Mucosa of descending colon (tissue), 3 donors: ENCODE measurements around the gene RAMP2. TPM values are rescaled to one million over a fixed set of nuclear protein-coding genes. Genes with fewer than 3 reads are reported as not detected.

Experiments
- ATAC-seq: fragments of 200-7000 bp; cut with Tn5 transposase; one replicate; pipeline ENCODE4 v1.9.1; 2020; ENCODE audit warnings: mild to moderate bottlenecking, moderate library complexity
- DNase-seq, 3 donors: peaks; one replicate each; pipeline ENCODE4 v3.0.0-alpha.2; 2020
- H3K36me3 ChIP-seq: fragments of 200-600 bp; one replicate; pipeline ENCODE4 v1.8.0; 2021; ENCODE audit warnings: low read depth, mild to moderate bottlenecking
- H3K4me1 ChIP-seq: fragments of 200-600 bp; one replicate; pipeline ENCODE4 v1.8.0; 2021; ENCODE audit warnings: low read depth, mild to moderate bottlenecking
- H3K4me3 ChIP-seq: fragments of 200-600 bp; one replicate; pipeline ENCODE4 v1.8.0; 2021; ENCODE audit warnings: mild to moderate bottlenecking
- H3K9me3 ChIP-seq: fragments of 200-600 bp; one replicate; pipeline ENCODE4 v1.8.0; 2021; ENCODE audit warnings: mild to moderate bottlenecking
- intact Hi-C, 2 donors: fragments of 100-400 bp; cut with DNase I in 1 of 2; cut with micrococcal nuclease in 1 of 2; formaldehyde crosslinking; loops; one replicate each; pipeline versions ENCODE4 v1.11.0 to v1.11.1; 2022; cut with DNase I, micrococcal nuclease
- total RNA-seq, 3 donors: library from RNA; stranded (reverse); fragmentation: NEBNext Ultra II Directional in 2 of 3; extraction: Animal tissue kit (Norgen Biotek cat#: 25700) in 2 of 3; gene quantifications; one replicate each; pipeline versions ENCODE4 v1.2.1 to v1.2.4, GENCODE V29; 2021 to 2023
- TF ChIP-seq, protein P1 (sequence below): fragments of 200-600 bp; IDR thresholded peaks from one replicate; pipeline ENCODE4 v1.8.0; 2022; ENCODE audit warnings: antibody characterized with exemption, mild to moderate bottlenecking
- donor health status: DM: no; HTN: no; CAD: no; lungs with moderate emphysema.
- donor health status: DM: no; HTN: no; CAD: no.
- donor health status: DM: no; HTN: yes; CAD: no.

Gene RAMP2
- total RNA-seq, 3 donors from 2014 or later, result 5.7 to 17.2 (median 10.3) TPM

DNA sequence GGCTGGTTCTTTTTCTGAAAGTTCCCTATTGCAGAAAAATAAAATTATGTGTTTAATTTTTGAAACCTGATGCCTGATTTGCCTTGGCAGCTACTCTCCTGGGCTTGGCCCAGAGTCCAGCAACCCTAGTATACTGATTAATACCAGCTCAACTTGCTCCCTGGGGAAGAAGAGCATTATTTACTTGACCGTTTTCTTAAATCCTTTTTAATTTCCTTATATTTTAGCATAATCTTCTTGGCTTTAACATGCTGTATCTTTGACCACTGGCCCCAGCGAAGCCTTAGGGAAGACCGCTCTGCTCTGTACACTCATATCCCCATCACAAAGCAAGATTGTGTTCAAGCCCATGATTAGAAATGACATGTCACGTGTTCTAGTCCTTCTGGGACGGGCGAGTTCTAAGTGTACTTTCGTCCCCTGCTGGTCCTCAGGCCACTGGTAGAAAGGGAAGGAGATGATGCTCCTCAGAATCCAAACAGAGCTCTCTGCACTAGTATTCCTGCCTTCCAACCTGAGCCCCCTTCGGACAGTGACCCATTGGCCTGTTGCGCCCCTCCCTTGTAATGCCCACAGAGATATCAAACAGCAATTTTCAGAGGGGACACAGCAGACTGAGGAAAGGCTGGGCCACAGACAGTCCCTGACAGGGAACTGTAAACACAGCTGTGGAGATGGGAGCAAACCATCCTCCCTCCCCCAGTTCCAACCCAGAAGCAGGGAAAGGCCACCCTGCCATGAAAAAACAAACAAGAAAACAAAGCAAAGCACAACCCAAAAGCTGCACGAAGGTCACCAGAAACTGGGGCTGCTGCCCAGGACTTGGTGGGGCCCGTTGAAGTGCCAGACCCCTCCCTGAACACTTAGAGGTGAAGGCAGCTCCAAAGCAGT lies 11.9 kb upstream of the RAMP2 start:
- ATAC-seq, result no peak

DNA sequence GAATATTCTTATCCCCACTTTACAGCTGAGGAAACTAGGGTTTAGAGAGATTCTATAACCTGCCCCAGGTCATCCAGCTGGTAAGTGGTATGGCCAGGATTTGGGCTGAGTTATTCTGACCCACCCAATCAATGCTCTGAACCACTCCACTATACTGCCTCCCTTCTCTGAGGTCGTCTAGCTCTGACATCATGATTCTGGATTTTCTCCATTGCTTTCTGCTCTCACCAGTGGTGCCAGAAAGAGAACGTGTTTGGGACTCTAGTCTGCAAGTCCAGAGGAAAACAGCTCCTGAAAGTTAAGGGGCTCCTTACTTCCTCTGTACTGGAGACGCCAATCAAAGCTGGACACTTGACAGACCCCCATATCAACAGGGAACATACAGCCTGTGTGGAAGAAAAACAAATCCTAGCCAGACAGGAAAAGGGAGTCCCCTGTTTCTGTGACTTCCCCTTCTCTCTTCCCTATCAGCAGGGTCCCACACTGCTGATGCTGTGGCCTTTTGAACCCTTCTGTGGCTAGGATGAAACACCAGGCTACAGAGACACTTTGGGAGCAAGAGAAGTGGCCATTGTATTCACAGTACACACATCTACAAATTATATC lies 10.2 kb upstream of the RAMP2 start:
- Histone ChIP-seq H3K4me1 (no peaks in the 10 kb centered on the region), H3K9me3 (no peaks in the 10 kb centered on the region), H3K36me3 (no peaks in the 10 kb centered on the region), H3K4me3 (no peak overlapping the region)
- DNase-seq (no peak), ATAC-seq (no peak)
- intact Hi-C loops, result no loop called here
- TF ChIP-seq, protein P1, sequence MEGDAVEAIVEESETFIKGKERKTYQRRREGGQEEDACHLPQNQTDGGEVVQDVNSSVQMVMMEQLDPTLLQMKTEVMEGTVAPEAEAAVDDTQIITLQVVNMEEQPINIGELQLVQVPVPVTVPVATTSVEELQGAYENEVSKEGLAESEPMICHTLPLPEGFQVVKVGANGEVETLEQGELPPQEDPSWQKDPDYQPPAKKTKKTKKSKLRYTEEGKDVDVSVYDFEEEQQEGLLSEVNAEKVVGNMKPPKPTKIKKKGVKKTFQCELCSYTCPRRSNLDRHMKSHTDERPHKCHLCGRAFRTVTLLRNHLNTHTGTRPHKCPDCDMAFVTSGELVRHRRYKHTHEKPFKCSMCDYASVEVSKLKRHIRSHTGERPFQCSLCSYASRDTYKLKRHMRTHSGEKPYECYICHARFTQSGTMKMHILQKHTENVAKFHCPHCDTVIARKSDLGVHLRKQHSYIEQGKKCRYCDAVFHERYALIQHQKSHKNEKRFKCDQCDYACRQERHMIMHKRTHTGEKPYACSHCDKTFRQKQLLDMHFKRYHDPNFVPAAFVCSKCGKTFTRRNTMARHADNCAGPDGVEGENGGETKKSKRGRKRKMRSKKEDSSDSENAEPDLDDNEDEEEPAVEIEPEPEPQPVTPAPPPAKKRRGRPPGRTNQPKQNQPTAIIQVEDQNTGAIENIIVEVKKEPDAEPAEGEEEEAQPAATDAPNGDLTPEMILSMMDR, result no peak

More for the DNA sequence above, 11.9 kb upstream of the RAMP2 start:
- no peaks in the 10 kb centered on the region for H3K36me3 ChIP-seq
- TF ChIP-seq, protein P1, result no peak
- H3K4me3 ChIP-seq, result no peak overlapping the region
- intact Hi-C loops, result no loop called here
- no peaks in the 10 kb centered on the region for H3K4me1 ChIP-seq
- no peaks in the 10 kb centered on the region for H3K9me3 ChIP-seq
- no peak for DNase-seq

DNA sequence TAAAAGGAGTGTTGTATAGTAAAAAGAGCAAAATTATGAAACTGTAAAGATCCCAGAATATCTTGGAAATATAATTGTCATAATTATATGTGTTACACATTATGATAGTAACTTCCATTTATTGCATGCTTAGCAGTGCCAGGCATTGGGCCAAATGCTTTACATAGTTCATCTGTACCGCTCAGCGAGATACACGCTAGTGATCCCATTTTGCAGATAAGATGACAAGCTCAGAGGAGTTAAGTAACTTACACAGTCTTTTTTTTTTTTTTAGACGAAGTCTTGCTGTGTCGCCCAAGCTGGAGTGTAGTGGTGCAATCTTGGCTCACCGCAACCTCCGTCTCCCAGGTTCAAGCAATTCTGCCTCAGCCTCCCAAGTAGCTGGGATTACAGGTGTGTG lies 9.4 kb upstream of the RAMP2 start:
- ATAC-seq (no peak), DNase-seq (no peak)
- TF ChIP-seq, protein P1, result no peak
- intact Hi-C loops, result no loop called here
- Histone ChIP-seq H3K36me3 (no peaks in the 10 kb centered on the region), H3K9me3 (no peaks in the 10 kb centered on the region), H3K4me3 (no peak overlapping the region), H3K4me1 (no peaks in the 10 kb centered on the region)

DNA sequence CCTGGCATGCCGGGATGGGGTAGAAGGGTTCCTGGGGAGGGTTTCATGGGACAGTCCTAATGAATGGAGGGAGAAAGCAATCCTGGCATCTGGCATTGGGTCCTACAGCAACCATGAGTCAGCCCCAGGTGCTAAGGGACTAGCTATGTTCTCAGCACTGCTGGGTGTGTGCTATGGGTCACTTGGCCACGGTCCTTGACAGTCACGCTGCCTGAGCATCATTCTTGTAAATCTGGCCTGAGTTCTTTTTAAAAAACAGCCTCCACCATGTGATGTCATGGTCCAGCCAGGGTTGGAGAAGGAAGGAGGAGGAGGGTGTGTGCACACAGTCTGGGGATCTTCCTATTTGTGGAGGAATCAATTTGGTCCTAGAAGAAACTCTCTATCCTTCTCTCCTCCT lies 6.2 kb upstream of the RAMP2 start:
- H3K4me1 ChIP-seq, result no peaks in the 10 kb centered on the region
- intact Hi-C loops, result no loop called here
- H3K4me3 ChIP-seq, result no peak overlapping the region
- TF ChIP-seq, protein P1, result no peak
- H3K9me3 ChIP-seq, result no peaks in the 10 kb centered on the region
- DNase-seq, result no peak
- ATAC-seq, result no peak
- H3K36me3 ChIP-seq, result no peaks in the 10 kb centered on the region

- no peak overlapping the region for H3K4me3 ChIP-seq
- no peak for DNase-seq
- intact Hi-C loops, result no loop called here
These were observed 910 bp upstream of the RAMP2 start for GRCh38 chr17:42759982-42760651.

More at GRCh38 chr17:42759982-42760651, 910 bp upstream of the RAMP2 start:
- peak; percentile 17 for ATAC-seq
- TF ChIP-seq, protein P1, result no peak
- H3K9me3 ChIP-seq, result no peaks in the 10 kb centered on the region
- no peaks in the 10 kb centered on the region for H3K36me3 ChIP-seq
- H3K4me1 ChIP-seq, result peaks cover 16% of the 10 kb centered on the region
